ENCODE results near the gene RIN3.

RIN3 gene

DNA sequence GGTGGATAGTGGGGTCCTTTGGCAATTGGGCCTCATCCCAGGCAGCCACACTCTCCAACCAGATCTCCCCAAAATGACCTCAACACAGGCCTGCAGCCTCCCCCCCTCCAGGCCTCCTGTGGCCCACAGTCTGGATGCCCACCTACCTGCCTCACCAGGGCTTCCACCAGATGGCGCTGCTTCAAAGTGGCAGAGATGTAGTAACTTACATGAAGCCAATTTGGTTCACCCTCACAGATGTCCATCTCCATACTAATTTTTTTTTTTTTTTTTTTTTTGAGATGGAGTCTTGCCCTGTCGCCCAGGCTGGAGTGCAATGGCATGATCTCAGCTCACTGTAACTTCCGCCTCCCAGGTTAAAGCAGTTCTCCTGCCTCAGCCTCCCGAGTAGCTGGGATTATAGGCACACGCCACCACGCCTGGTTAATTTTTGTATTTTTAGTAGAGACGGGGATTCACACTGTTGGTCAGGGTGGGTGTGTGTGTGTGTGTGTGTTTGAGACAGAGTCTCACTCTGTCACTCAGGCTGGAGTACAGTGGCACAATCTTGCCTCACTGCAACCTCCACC lies 201.2 kb downstream of the RIN3 start:
- DNase-seq (ENCODE audit: low spot score) = peak; percentile 86

GRCh38 chr14:92716131-92716530 lies 202.6 kb downstream of the RIN3 start:
- DNase-seq (ENCODE audit: low spot score) = no peak

- DNase-seq (ENCODE audit: low spot score) = no peak
Measured at GRCh38 chr14:92717571-92718042, 204.0 kb downstream of the RIN3 start.

DNA sequence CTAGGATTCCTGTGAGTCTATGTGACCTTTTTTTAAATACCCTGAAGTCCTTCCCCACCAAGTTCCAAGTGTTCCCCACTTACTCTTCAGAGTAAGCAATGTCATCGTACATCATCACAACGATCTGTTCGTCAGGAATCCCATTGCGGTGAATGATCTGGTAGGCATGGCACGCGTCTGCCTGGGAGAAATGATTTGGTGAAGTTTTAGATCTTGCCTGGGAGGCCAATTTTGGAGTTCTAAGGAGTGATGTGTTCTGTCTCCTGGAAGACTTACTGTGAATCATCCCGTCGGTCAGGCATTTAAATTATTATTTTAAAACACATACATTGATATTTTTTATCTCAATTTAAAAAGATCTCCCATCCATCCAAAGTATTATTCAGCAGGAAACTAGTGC lies 205.1 kb downstream of the RIN3 start:
- DNase-seq (ENCODE audit: low spot score) = no peak

DNA sequence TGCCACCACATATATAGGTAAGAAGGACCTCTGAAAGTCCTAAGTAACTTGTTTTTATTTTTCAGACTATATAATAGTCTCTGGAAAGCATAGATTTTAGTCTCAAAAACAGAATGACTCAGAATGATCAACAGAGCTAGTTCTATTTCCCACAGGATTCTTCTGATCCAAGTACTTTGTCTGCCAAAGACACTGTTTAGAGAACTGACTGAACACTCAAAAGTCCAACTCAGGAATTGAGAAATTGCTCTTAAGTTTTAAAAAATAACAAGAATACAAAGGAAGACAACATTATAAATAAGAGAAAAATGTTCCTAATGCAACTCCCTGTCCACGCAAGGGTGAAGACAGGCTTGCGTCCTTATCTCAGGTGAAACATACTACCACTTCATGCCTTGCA lies 205.8 kb downstream of the RIN3 start:
- no peak for DNase-seq (ENCODE audit: low spot score)

DNA sequence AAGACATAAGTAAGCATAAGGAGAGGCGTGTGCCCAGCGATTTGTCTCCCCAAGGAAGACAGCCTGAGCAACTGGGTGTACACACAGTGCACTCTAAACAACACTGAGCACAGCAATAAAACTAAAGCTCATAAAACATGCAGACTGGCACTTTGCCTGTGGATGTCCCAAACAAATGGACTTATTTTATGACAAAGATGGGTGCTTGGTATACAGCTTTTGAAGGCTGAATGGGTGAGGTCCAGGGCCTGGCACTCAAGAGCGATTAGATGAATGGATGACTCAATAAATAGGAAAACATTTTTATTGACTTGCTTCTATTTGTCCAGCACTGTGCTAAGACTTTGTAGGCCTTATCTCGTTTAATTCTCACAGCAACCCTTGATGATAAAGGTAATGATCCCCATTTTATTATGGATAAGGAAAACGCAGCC lies 206.3 kb downstream of the RIN3 start:
- DNase-seq (ENCODE audit: low spot score) = no peak

DNA sequence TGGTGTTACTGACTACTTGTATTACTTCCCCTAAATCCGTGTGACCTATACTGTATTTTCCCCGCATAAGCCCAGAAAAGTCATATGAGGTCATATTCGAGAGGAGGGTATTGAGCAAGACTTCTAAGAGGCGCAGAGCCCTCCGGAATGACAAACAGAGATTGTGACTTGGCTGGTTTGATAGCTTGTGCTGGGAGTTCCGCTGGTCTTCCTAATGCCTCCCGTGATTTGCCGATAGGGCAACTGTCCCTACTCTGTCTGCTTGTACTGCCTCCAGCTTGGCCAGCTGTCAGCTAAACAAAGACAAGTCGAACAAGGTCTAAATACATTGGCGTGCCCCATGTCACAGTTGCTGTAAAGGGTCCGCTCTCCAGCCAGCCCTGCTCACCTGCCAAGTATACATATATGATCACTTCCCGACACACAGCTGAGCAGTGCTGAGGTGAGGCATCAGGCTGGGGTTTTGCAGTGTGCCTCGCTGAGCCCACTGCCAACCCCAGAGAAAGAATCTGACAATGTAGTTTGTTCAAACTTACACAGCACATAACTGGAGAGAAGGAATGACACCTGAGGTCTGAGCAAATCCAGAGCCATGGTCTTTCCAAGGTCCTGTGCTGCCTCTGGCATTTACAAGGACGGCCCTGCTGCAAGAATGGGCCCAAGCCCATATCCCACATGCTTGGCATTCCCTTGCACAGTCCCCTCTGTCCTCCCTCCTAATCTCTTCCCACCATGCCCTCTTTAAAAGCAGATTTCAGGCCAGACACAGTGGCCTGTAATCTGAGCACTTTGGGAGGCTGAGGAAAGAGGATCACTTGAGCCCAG lies 211.1 kb downstream of the RIN3 start:
- no peak for DNase-seq (ENCODE audit: low spot score)

GRCh38 chr14:92726135-92726932 lies 212.8 kb downstream of the RIN3 start:
- DNase-seq (ENCODE audit: low spot score) = peak; percentile 90

- DNase-seq (ENCODE audit: low spot score) = no peak
Measured at GRCh38 chr14:92726933-92727262, 213.3 kb downstream of the RIN3 start.

- no peak for DNase-seq (ENCODE audit: low spot score)
Measured at GRCh38 chr14:92728759-92729364, 215.3 kb downstream of the RIN3 start.

GRCh38 chr14:92729634-92730358 lies 216.2 kb downstream of the RIN3 start:
- DNase-seq (ENCODE audit: low spot score) = peak; percentile 45

DNA sequence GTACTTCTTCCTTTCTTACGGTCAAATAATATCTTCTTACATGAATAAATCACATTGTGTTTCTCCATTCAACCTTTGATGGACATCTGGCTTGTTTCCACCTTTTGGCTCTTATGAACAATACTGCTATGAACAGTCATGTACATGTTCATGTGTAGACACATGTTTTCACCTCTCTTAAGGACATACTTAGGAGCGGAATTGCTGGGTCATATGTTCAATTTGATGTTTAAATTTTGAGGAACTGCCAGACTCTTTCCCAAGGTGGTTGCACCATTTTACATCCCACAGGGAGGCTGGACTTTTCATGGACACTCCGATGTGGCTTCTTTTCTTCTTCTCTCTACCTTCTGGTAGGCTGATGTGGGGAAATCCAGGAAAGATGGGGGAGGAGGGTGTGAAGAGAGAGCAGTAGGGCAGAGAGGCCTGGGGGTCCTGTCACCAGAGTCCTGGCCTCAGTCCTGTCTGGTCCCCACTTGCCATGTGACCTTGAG lies 218.1 kb downstream of the RIN3 start:
- DNase-seq (ENCODE audit: low spot score) = no peak

- no peak for DNase-seq (ENCODE audit: low spot score)
Measured at GRCh38 chr14:92733007-92733406, 219.4 kb downstream of the RIN3 start.

DNA sequence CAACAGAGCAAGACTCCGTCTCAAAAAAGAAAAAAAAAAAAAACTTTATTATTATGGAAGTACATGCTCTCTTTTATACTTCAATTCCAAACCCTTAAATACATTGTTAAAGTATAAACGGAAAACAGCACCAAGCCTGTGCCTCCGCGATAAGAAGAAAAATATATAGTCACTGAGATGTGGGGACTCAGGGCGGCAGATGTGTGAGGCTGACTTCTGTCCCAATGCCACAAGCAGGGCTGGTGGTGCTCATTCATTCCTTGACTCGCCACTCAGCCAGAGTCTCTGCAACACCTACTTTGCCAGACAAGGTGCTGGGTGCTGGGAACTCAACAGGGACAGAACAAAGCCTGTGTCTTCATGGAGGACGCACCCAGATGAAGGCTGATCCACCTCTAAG lies 221.0 kb downstream of the RIN3 start:
- no peak for DNase-seq (ENCODE audit: low spot score)

GRCh38 chr14:92735344-92735743 lies 221.8 kb downstream of the RIN3 start:
- DNase-seq (ENCODE audit: low spot score) = no peak

GRCh38 chr14:92737206-92737605 lies 223.6 kb downstream of the RIN3 start:
- no peak for DNase-seq (ENCODE audit: low spot score)

DNA sequence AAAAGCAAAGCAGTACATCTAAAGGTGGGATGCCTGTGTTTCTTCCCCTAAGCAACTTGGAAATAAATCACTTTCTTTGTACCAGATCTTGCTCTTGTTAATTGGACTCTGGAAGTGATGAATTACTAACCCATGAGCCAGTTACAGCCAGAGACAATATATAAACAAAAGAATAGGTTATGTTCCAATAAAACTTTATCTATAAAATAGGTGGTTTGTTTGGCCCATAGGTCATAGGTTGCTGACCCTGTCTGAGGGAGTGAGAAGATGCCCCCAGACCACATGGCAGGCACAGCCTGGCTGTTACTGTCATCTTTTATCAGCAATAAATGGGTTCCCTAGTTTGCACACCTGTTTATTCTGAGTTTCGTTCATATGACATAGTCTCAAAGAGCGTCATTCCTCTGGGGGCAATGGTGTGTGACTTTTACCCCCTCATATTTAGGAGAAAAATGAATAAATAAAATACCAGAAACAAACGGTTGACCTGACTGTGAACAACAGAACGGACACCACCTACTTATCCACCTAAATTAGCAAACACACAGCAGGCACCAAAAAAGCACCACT lies 224.1 kb downstream of the RIN3 start:
- no peak for DNase-seq (ENCODE audit: low spot score)
